ENCODE results near the gene TRIM26.

TRIM26 gene

GRCh38 chr6:30188541-30188940 lies 24.7 kb downstream of the TRIM26 start:
- Histone ChIP-seq H3K27me3 (ENCODE audit: insufficient read depth, low read length) (no peaks in the 10 kb centered on the region), H3K4me1 (ENCODE audit: insufficient read depth, low read length) (no peaks in the 10 kb centered on the region), H3K9ac (ENCODE audit: low read depth, low read length) (no peak overlapping the region), H3K27ac (ENCODE audit: low read length) (no peak overlapping the region), H3K9me3 (ENCODE audit: insufficient read depth, low read depth, low read length) (no peaks in the 10 kb centered on the region), H3K4me3 (ENCODE audit: low read length) (no peak overlapping the region), H3K36me3 (ENCODE audit: insufficient read depth, low read depth, low read length) (peaks cover 70% of the 10 kb centered on the region)

GRCh38 chr6:30185846-30186484 lies 27.2 kb downstream of the TRIM26 start:
- Histone ChIP-seq H3K36me3 (ENCODE audit: insufficient read depth, low read depth, low read length) (peaks cover 57% of the 10 kb centered on the region), H3K9me3 (ENCODE audit: insufficient read depth, low read depth, low read length) (no peaks in the 10 kb centered on the region; the same call in 1 of the 2 replicates), H3K27me3 (ENCODE audit: insufficient read depth, low read length) (no peaks in the 10 kb centered on the region), H3K4me3 (ENCODE audit: low read length) (no peak overlapping the region), H3K9ac (ENCODE audit: low read depth, low read length) (no peak overlapping the region), H3K27ac (ENCODE audit: low read length) (no peak overlapping the region), H3K4me1 (ENCODE audit: insufficient read depth, low read length) (no peaks in the 10 kb centered on the region)

GRCh38 chr6:30184417-30185031 lies 28.7 kb downstream of the TRIM26 start:
- Histone ChIP-seq H3K36me3 (ENCODE audit: insufficient read depth, low read depth, low read length) (peaks cover 42% of the 10 kb centered on the region), H3K9me3 (ENCODE audit: insufficient read depth, low read depth, low read length) (no peaks in the 10 kb centered on the region; the same call in 1 of the 2 replicates), H3K27ac (ENCODE audit: low read length) (no peak overlapping the region), H3K4me3 (ENCODE audit: low read length) (no peak overlapping the region), H3K4me1 (ENCODE audit: insufficient read depth, low read length) (no peaks in the 10 kb centered on the region), H3K27me3 (ENCODE audit: insufficient read depth, low read length) (no peaks in the 10 kb centered on the region), H3K9ac (ENCODE audit: low read depth, low read length) (no peak overlapping the region)

- no peaks in the 10 kb centered on the region; the same call in 1 of the 2 replicates for H3K9me3 ChIP-seq (ENCODE audit: insufficient read depth, low read depth, low read length)
- no peaks in the 10 kb centered on the region for H3K4me1 ChIP-seq (ENCODE audit: insufficient read depth, low read length)
- no peaks in the 10 kb centered on the region for H3K27me3 ChIP-seq (ENCODE audit: insufficient read depth, low read length)
Observed at GRCh38 chr6:30180145-30180544, 33.1 kb downstream of the TRIM26 start.

GRCh38 chr6:30178837-30179236 lies 34.4 kb downstream of the TRIM26 start:
- no peak overlapping the region for H3K27ac ChIP-seq (ENCODE audit: low read length)
- H3K27me3 ChIP-seq (ENCODE audit: insufficient read depth, low read length) = no peaks in the 10 kb centered on the region
- H3K9me3 ChIP-seq (ENCODE audit: insufficient read depth, low read depth, low read length) = no peaks in the 10 kb centered on the region; the same call in 1 of the 2 replicates
- no peaks in the 10 kb centered on the region for H3K36me3 ChIP-seq (ENCODE audit: insufficient read depth, low read depth, low read length)
- no peaks in the 10 kb centered on the region for H3K4me1 ChIP-seq (ENCODE audit: insufficient read depth, low read length)
- no peak overlapping the region for H3K9ac ChIP-seq (ENCODE audit: low read depth, low read length)
- no peak overlapping the region for H3K4me3 ChIP-seq (ENCODE audit: low read length)

More at GRCh38 chr6:30180145-30180544, 33.1 kb downstream of the TRIM26 start:
- H3K27ac ChIP-seq (ENCODE audit: low read length) = no peak overlapping the region
- H3K4me3 ChIP-seq (ENCODE audit: low read length) = no peak overlapping the region
- no peak overlapping the region for H3K9ac ChIP-seq (ENCODE audit: low read depth, low read length)
- peaks cover 4% of the 10 kb centered on the region for H3K36me3 ChIP-seq (ENCODE audit: insufficient read depth, low read depth, low read length)

- Histone ChIP-seq H3K36me3 (ENCODE audit: insufficient read depth, low read depth, low read length) (no peaks in the 10 kb centered on the region), H3K4me3 (ENCODE audit: low read length) (no peak overlapping the region), H3K4me1 (ENCODE audit: insufficient read depth, low read length) (no peaks in the 10 kb centered on the region), H3K9me3 (ENCODE audit: insufficient read depth, low read depth, low read length) (no peaks in the 10 kb centered on the region), H3K9ac (ENCODE audit: low read depth, low read length) (no peak overlapping the region), H3K27ac (ENCODE audit: low read length) (no peak overlapping the region), H3K27me3 (ENCODE audit: insufficient read depth, low read length) (peaks cover 24% of the 10 kb centered on the region)
Observed at GRCh38 chr6:30175765-30176164, 37.4 kb downstream of the TRIM26 start.

- H3K36me3 ChIP-seq (ENCODE audit: insufficient read depth, low read depth, low read length) = no peaks in the 10 kb centered on the region
- no peak overlapping the region for H3K9ac ChIP-seq (ENCODE audit: low read depth, low read length)
- no peaks in the 10 kb centered on the region for H3K4me1 ChIP-seq (ENCODE audit: insufficient read depth, low read length)
- H3K4me3 ChIP-seq (ENCODE audit: low read length) = no peak overlapping the region
- H3K27me3 ChIP-seq (ENCODE audit: insufficient read depth, low read length) = peaks cover 36% of the 10 kb centered on the region
- H3K27ac ChIP-seq (ENCODE audit: low read length) = no peak overlapping the region
- H3K9me3 ChIP-seq (ENCODE audit: insufficient read depth, low read depth, low read length) = no peaks in the 10 kb centered on the region
Observed at GRCh38 chr6:30172681-30173080, 40.5 kb downstream of the TRIM26 start.

GRCh38 chr6:30171677-30172471 lies 41.3 kb downstream of the TRIM26 start:
- Histone ChIP-seq H3K4me1 (ENCODE audit: insufficient read depth, low read length) (no peaks in the 10 kb centered on the region), H3K9ac (ENCODE audit: low read depth, low read length) (no peak overlapping the region), H3K36me3 (ENCODE audit: insufficient read depth, low read depth, low read length) (no peaks in the 10 kb centered on the region), H3K9me3 (ENCODE audit: insufficient read depth, low read depth, low read length) (no peaks in the 10 kb centered on the region), H3K27ac (ENCODE audit: low read length) (no peak overlapping the region), H3K4me3 (ENCODE audit: low read length) (no peak overlapping the region; the same call in 1 of the 2 replicates), H3K27me3 (ENCODE audit: insufficient read depth, low read length) (peaks cover 44% of the 10 kb centered on the region)

- no peaks in the 10 kb centered on the region for H3K4me1 ChIP-seq (ENCODE audit: insufficient read depth, low read length)
- no peak overlapping the region for H3K9ac ChIP-seq (ENCODE audit: low read depth, low read length)
- H3K27me3 ChIP-seq (ENCODE audit: insufficient read depth, low read length) = peaks cover 44% of the 10 kb centered on the region
- no peaks in the 10 kb centered on the region for H3K9me3 ChIP-seq (ENCODE audit: insufficient read depth, low read depth, low read length)
- H3K36me3 ChIP-seq (ENCODE audit: insufficient read depth, low read depth, low read length) = no peaks in the 10 kb centered on the region
- H3K4me3 ChIP-seq (ENCODE audit: low read length) = no peak overlapping the region
- H3K27ac ChIP-seq (ENCODE audit: low read length) = no peak overlapping the region
Observed at GRCh38 chr6:30169658-30170614, 43.3 kb downstream of the TRIM26 start.

GRCh38 chr6:30168741-30169140 lies 44.5 kb downstream of the TRIM26 start:
- Histone ChIP-seq H3K4me3 (ENCODE audit: low read length) (no peak overlapping the region), H3K36me3 (ENCODE audit: insufficient read depth, low read depth, low read length) (no peaks in the 10 kb centered on the region), H3K27ac (ENCODE audit: low read length) (no peak overlapping the region), H3K27me3 (ENCODE audit: insufficient read depth, low read length) (peaks cover 44% of the 10 kb centered on the region), H3K9ac (ENCODE audit: low read depth, low read length) (no peak overlapping the region), H3K9me3 (ENCODE audit: insufficient read depth, low read depth, low read length) (no peaks in the 10 kb centered on the region), H3K4me1 (ENCODE audit: insufficient read depth, low read length) (no peaks in the 10 kb centered on the region)

- H3K27me3 ChIP-seq (ENCODE audit: insufficient read depth, low read length) = peaks cover 33% of the 10 kb centered on the region
- H3K9me3 ChIP-seq (ENCODE audit: insufficient read depth, low read depth, low read length) = no peaks in the 10 kb centered on the region
- no peak overlapping the region for H3K4me3 ChIP-seq (ENCODE audit: low read length)
- H3K36me3 ChIP-seq (ENCODE audit: insufficient read depth, low read depth, low read length) = no peaks in the 10 kb centered on the region
- no peak overlapping the region for H3K9ac ChIP-seq (ENCODE audit: low read depth, low read length)
- H3K27ac ChIP-seq (ENCODE audit: low read length) = no peak overlapping the region
- no peaks in the 10 kb centered on the region for H3K4me1 ChIP-seq (ENCODE audit: insufficient read depth, low read length)
Observed at GRCh38 chr6:30167101-30167500, 46.1 kb downstream of the TRIM26 start.

All from iPS-20b (cell line).